ENCODE data around the gene CXCR1. TPM values are rescaled to one million over a fixed set of nuclear protein-coding genes. Genes with fewer than 3 reads are reported as not detected.
A peak's percentile ranks its signal among the peaks of the same experiment; 100 is the strongest.

The CXCR1 gene
- total RNA-seq, 2 experiments from 2014 or later: not detected

DNA sequence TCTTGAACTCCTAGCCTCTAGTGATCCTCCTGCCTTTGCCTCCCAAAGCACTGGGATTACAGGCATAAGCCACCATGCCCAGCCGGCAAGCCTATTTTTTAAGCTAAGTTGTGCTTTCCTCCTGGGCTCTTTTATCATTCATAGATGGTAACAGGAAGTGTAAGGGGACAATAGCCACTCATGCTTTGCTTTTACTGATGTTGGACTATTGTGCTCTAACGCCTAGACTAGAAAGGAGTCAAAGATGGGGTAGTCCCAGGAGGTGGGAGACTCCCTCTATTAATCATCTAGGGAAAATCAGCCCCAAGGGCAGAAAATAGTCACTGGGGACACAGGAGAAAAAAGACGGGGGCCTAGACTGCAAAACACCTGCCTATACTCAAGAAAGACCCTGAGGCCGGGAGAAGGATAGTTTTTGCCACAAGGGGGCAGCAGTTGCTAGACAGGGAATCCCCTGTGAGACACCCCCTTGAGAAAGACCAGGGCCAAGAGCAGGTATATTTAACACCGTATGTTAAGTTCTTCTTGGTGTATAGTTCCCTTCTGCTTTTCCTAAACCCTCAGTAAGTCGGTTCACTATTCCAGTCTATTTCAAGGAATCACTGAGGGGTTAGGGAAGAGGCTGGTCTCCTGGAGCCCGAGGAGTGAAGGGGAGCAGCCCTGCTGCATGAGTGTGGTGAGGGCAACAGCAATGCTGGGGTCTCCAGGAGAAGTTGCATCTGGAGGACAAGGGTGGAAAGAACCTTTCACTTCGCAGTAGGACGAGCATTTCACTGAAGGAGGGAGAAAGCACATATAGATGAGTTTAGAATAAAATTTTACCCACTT, 2.1 kb upstream of the CXCR1 start:
- Mint-ChIP-seq H3K27ac (no peak overlapping the region), H3K4me1 (ENCODE audit: low read depth) (peaks cover 19% of the 10 kb centered on the region), H3K9me3 (no peaks in the 10 kb centered on the region), H3K27me3 (peaks cover 2% of the 10 kb centered on the region), H3K36me3 (ENCODE audit: low read depth) (no peaks in the 10 kb centered on the region), H3K4me3 (no peak overlapping the region)
- CTCF ChIA-PET: interaction anchor here (0.7 to 3.6 kb wide), 18 partner anchors 9 to 105 kb away, joined by 3 to 23 read pairs (median 5); partner anchors contain the start of genes AAMP and PNKD
- intact Hi-C loops (cut with micrococcal nuclease): no loop called here
- DNase-seq (peak; percentile 89), ATAC-seq (peak; percentile 78)
- POLR2A ChIA-PET: interaction anchor here (0.6 to 1.7 kb wide), 3 partner anchors 47 to 733 kb away, joined by 3 read pairs; no protein-coding TSS in a partner anchor
- peak; percentile 76 for TF ChIP-seq CTCF (IDR thresholded peaks at IDR 0.05)

- Mint-ChIP-seq H3K36me3 (ENCODE audit: low read depth) (no peaks in the 10 kb centered on the region), H3K27ac (no peak overlapping the region), H3K4me1 (ENCODE audit: low read depth) (peaks cover 19% of the 10 kb centered on the region), H3K9me3 (no peaks in the 10 kb centered on the region), H3K27me3 (peaks cover 2% of the 10 kb centered on the region), H3K4me3 (no peak overlapping the region)
- ChIA-PET POLR2A (interaction anchor here (1.3 to 1.7 kb wide), 3 partner anchors 88 to 119 kb away, joined by 3 to 4 read pairs (median 3); partner anchors contain the start of gene PNKD), CTCF (interaction anchor here (0.7 to 3.6 kb wide), 17 partner anchors 8 to 105 kb away, joined by 3 to 23 read pairs (median 6); partner anchors contain the start of genes AAMP and PNKD)
- ATAC-seq (no peak), DNase-seq (no peak)
- intact Hi-C loops (cut with micrococcal nuclease): no loop called here
- no peak for TF ChIP-seq CTCF (IDR thresholded peaks at IDR 0.05)
Measured at GRCh38 chr2:218168016-218168415, 1.3 kb upstream of the CXCR1 start.

DNA sequence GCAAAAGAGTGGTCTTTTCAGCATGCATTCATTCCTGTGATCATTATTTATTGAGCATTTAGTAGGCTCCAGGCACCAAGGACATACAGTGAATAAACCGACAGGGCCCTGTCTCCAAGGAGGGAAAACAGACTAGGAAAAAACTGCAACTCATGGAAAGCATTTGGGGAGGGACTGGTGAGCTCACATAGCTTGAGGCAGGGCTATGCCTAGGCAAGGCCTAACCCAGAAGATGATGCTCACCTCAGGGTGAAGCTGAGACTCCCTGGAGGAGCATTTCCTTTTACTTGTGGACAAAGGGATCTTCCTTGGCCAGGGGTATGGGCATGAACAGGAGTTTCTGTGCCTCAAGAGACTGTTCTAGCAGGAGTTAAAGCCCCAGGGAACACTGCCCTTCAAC, 3.9 kb downstream of the CXCR1 start:
- Mint-ChIP-seq H3K4me1 (ENCODE audit: low read depth) (peaks cover 13% of the 10 kb centered on the region), H3K4me3 (no peak overlapping the region), H3K36me3 (ENCODE audit: low read depth) (no peaks in the 10 kb centered on the region), H3K27ac (no peak overlapping the region), H3K9me3 (no peaks in the 10 kb centered on the region), H3K27me3 (no peaks in the 10 kb centered on the region)
- intact Hi-C loops (cut with micrococcal nuclease): no loop called here
- POLR2A ChIA-PET: no interaction called here
- ATAC-seq (no peak), DNase-seq (no peak)
- TF ChIP-seq CTCF (IDR thresholded peaks at IDR 0.05): no peak
- CTCF ChIA-PET: interaction anchor here (0.8 to 1.6 kb wide), 6 partner anchors 8 to 374 kb away, joined by 3 to 4 read pairs (median 3); partner anchors contain the start of gene RUFY4

GRCh38 chr2:218161644-218162043, 5.1 kb downstream of the CXCR1 start:
- Mint-ChIP-seq H3K4me3 (no peak overlapping the region), H3K4me1 (ENCODE audit: low read depth) (peaks cover 3% of the 10 kb centered on the region), H3K27me3 (no peaks in the 10 kb centered on the region), H3K36me3 (ENCODE audit: low read depth) (no peaks in the 10 kb centered on the region), H3K9me3 (no peaks in the 10 kb centered on the region), H3K27ac (no peak overlapping the region)
- TF ChIP-seq CTCF (IDR thresholded peaks at IDR 0.05): no peak
- POLR2A ChIA-PET: no interaction called here
- intact Hi-C loops (cut with micrococcal nuclease): no loop called here
- DNase-seq (no peak), ATAC-seq (no peak)
- CTCF ChIA-PET: no interaction called here

DNA sequence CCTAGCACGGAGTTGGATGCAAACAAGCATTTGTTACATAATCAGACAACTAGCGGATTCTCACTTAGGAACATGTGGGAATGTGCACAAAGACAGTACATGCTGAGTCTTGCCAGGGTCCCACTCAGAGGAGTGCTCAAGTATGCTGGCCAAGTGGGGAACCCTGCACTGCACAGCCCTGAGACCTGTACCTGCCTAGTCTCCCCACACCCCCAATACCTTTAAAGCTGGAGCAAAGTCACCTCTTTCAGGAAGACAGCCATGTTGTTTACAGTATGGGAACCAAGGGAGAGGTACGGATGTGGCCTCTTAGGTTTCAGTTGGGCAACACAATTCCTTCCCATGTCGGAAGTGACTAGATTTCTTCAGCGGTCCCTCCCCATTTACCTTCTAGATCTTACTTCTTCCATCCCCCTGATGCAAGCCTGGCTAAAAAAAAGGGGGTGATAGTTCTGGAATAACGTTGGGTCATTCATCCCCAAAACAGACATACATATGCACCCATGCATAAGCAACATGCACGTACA, 10.7 kb downstream of the CXCR1 start:
- H3K36me3 Mint-ChIP-seq (ENCODE audit: low read depth): no peaks in the 10 kb centered on the region
- TF ChIP-seq CTCF (IDR thresholded peaks at IDR 0.05): no peak
- H3K27me3 Mint-ChIP-seq: no peaks in the 10 kb centered on the region
- no peaks in the 10 kb centered on the region for H3K9me3 Mint-ChIP-seq
- no peak for ATAC-seq
- DNase-seq: no peak
- ChIA-PET CTCF (interaction anchor here (2.9 kb wide), 1 partner anchor 12 kb away, joined by 16 read pairs; the partner anchor contains the start of gene CXCR1), POLR2A (interaction anchor here (0.6 kb wide), 1 partner anchor 258 kb away, joined by 4 read pairs; no protein-coding TSS in a partner anchor)
- no peak overlapping the region for H3K27ac Mint-ChIP-seq
- intact Hi-C loops (cut with micrococcal nuclease): no loop called here
- no peak overlapping the region for H3K4me3 Mint-ChIP-seq
- no peaks in the 10 kb centered on the region for H3K4me1 Mint-ChIP-seq (ENCODE audit: low read depth)

Data from activated CD8-positive, alpha-beta T cell treated with anti-CD3 and anti-CD28 coated beads for 36 hours (primary cell).